B cell (primary cell): ENCODE measurements around the gene WDR73.

Experiments used
- EZH2 ChIP-seq: IDR thresholded peaks from 2 replicates; pipeline ENCODE4 v1.6.1; 2012; ENCODE audit warnings: borderline replicate concordance, low read depth, mild to moderate bottlenecking, moderate library complexity, low read length; ENCODE audit not compliant: insufficient read depth, poor library complexity, severe bottlenecking
- TF ChIP-seq, protein P1 (sequence below): fragments of 200-600 bp; IDR thresholded peaks from one replicate; pipeline ENCODE4 v1.8.0; 2022; ENCODE audit warnings: antibody characterized with exemption, mild to moderate bottlenecking

GRCh38 chr15:84645496-84645895 lies 8.6 kb downstream of the WDR73 start:
- TF ChIP-seq, protein P1, sequence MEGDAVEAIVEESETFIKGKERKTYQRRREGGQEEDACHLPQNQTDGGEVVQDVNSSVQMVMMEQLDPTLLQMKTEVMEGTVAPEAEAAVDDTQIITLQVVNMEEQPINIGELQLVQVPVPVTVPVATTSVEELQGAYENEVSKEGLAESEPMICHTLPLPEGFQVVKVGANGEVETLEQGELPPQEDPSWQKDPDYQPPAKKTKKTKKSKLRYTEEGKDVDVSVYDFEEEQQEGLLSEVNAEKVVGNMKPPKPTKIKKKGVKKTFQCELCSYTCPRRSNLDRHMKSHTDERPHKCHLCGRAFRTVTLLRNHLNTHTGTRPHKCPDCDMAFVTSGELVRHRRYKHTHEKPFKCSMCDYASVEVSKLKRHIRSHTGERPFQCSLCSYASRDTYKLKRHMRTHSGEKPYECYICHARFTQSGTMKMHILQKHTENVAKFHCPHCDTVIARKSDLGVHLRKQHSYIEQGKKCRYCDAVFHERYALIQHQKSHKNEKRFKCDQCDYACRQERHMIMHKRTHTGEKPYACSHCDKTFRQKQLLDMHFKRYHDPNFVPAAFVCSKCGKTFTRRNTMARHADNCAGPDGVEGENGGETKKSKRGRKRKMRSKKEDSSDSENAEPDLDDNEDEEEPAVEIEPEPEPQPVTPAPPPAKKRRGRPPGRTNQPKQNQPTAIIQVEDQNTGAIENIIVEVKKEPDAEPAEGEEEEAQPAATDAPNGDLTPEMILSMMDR, result no peak
- no peak for TF ChIP-seq EZH2
